ENCODE data around the gene SWAP70. TPM values are rescaled to one million over a fixed set of nuclear protein-coding genes. Genes with fewer than 3 reads are reported as not detected.

SWAP70 gene
- total RNA-seq, 1 experiment from 2014 or later = 13.0 TPM

- Mint-ChIP-seq H3K4me1 (ENCODE audit: insufficient read depth, unreplicated experiment) (peaks cover 9% of the 10 kb centered on the region), H3K27ac (ENCODE audit: low read depth, unreplicated experiment) (no peak overlapping the region), H3K36me3 (ENCODE audit: insufficient read depth, unreplicated experiment) (peaks cover 4% of the 10 kb centered on the region), H3K9me3 (ENCODE audit: unreplicated experiment) (no peaks in the 10 kb centered on the region), H3K4me3 (ENCODE audit: unreplicated experiment) (no peak overlapping the region), H3K27me3 (ENCODE audit: insufficient read depth, unreplicated experiment) (no peaks in the 10 kb centered on the region)
- intact Hi-C loops (cut with micrococcal nuclease) = no loop called here
- POLR2A ChIA-PET = interaction anchor here (0.6 to 2.9 kb wide), 8 partner anchors 16 to 229 kb away, joined by 3 to 13 read pairs (median 4); partner anchors contain the start of genes SWAP70 and ZNF143
- no TSS peak for BruUV-seq (replicated peaks)
- CTCF ChIA-PET = interaction anchor here (0.7 kb wide), 1 partner anchor 281 kb away, joined by 3 read pairs; no protein-coding TSS in a partner anchor
- no peak for TF ChIP-seq CTCF (IDR thresholded peaks at IDR 0.05; ENCODE audit: unreplicated experiment)
- DNase-seq (ENCODE audit: unreplicated experiment) = peak; percentile 40
Observed at GRCh38 chr11:9688716-9689511, 25.0 kb downstream of the SWAP70 start.

- DNase-seq (ENCODE audit: unreplicated experiment) = peak; percentile 2
- no peak for TF ChIP-seq CTCF (IDR thresholded peaks at IDR 0.05; ENCODE audit: unreplicated experiment)
- POLR2A ChIA-PET = interaction anchor here (0.6 to 2.9 kb wide), 11 partner anchors 15 to 754 kb away, joined by 3 to 13 read pairs (median 4); partner anchors contain the start of genes SWAP70 and ZNF143
- intact Hi-C loops (cut with micrococcal nuclease) = no loop called here
- no peaks in the 10 kb centered on the region for H3K27me3 Mint-ChIP-seq (ENCODE audit: insufficient read depth, unreplicated experiment)
- CTCF ChIA-PET = interaction anchor here (0.7 to 1.9 kb wide), 3 partner anchors 58 to 280 kb away, joined by 3 to 6 read pairs (median 3); no protein-coding TSS in a partner anchor
- peaks cover 9% of the 10 kb centered on the region for H3K4me1 Mint-ChIP-seq (ENCODE audit: insufficient read depth, unreplicated experiment)
- no peak overlapping the region for H3K27ac Mint-ChIP-seq (ENCODE audit: low read depth, unreplicated experiment)
- H3K36me3 Mint-ChIP-seq (ENCODE audit: insufficient read depth, unreplicated experiment) = peaks cover 11% of the 10 kb centered on the region
- H3K9me3 Mint-ChIP-seq (ENCODE audit: unreplicated experiment) = no peaks in the 10 kb centered on the region
- no peak overlapping the region for H3K4me3 Mint-ChIP-seq (ENCODE audit: unreplicated experiment)
- BruUV-seq (replicated peaks) = no TSS peak
Observed at GRCh38 chr11:9689721-9690120, 25.8 kb downstream of the SWAP70 start.

- ChIA-PET POLR2A (interaction anchor here (0.6 to 2.1 kb wide), 9 partner anchors 10 to 231 kb away, joined by 3 to 11 read pairs (median 4); partner anchors contain the start of genes SWAP70, WEE1 and ZNF143), CTCF (interaction anchor here (1.1 kb wide), 1 partner anchor 24 kb away, joined by 3 read pairs; no protein-coding TSS in a partner anchor)
- no peaks in the 10 kb centered on the region for H3K9me3 Mint-ChIP-seq (ENCODE audit: unreplicated experiment)
- DNase-seq (ENCODE audit: unreplicated experiment) = peak; percentile 13
- intact Hi-C loops (cut with micrococcal nuclease) = no loop called here
- TF ChIP-seq CTCF (IDR thresholded peaks at IDR 0.05; ENCODE audit: unreplicated experiment) = no peak
- H3K4me1 Mint-ChIP-seq (ENCODE audit: insufficient read depth, unreplicated experiment) = peaks cover 9% of the 10 kb centered on the region
- no peak overlapping the region for H3K4me3 Mint-ChIP-seq (ENCODE audit: unreplicated experiment)
- no TSS peak for BruUV-seq (replicated peaks)
- H3K27me3 Mint-ChIP-seq (ENCODE audit: insufficient read depth, unreplicated experiment) = no peaks in the 10 kb centered on the region
- no peak overlapping the region for H3K27ac Mint-ChIP-seq (ENCODE audit: low read depth, unreplicated experiment)
- H3K36me3 Mint-ChIP-seq (ENCODE audit: insufficient read depth, unreplicated experiment) = peaks cover 20% of the 10 kb centered on the region
Observed at GRCh38 chr11:9691865-9692264, 28.0 kb downstream of the SWAP70 start.

GRCh38 chr11:9692691-9693090 is 28.8 kb downstream of the SWAP70 start:
- intact Hi-C loops (cut with micrococcal nuclease) = no loop called here
- Mint-ChIP-seq H3K36me3 (ENCODE audit: insufficient read depth, unreplicated experiment) (peaks cover 28% of the 10 kb centered on the region), H3K4me1 (ENCODE audit: insufficient read depth, unreplicated experiment) (peaks cover 9% of the 10 kb centered on the region), H3K9me3 (ENCODE audit: unreplicated experiment) (no peaks in the 10 kb centered on the region), H3K27ac (ENCODE audit: low read depth, unreplicated experiment) (no peak overlapping the region), H3K4me3 (ENCODE audit: unreplicated experiment) (no peak overlapping the region), H3K27me3 (ENCODE audit: insufficient read depth, unreplicated experiment) (no peaks in the 10 kb centered on the region)
- no peak for DNase-seq (ENCODE audit: unreplicated experiment)
- POLR2A ChIA-PET = interaction anchor here (0.6 to 2.1 kb wide), 9 partner anchors 11 to 231 kb away, joined by 3 to 11 read pairs (median 4); partner anchors contain the start of genes SWAP70 and WEE1
- TF ChIP-seq CTCF (IDR thresholded peaks at IDR 0.05; ENCODE audit: unreplicated experiment) = no peak
- CTCF ChIA-PET = interaction anchor here (0.6 to 1.3 kb wide), 4 partner anchors 24 to 1115 kb away, joined by 3 to 5 read pairs (median 3); no protein-coding TSS in a partner anchor
- BruUV-seq (replicated peaks) = no TSS peak
